Astrocyte (in vitro differentiated cells and primary cell): ENCODE results near the gene TRDN. TPM values are rescaled to one million over a fixed set of nuclear protein-coding genes. Genes with fewer than 3 reads are reported as not detected.

Source experiments
- DNase-seq: peaks from one replicate; pipeline ENCODE4 v3.0.0-alpha.2; 2010; ENCODE audit warnings: low read depth
- FAIRE-seq: peaks from 2 replicates; lab custom pipeline; 2011; peaks lifted over from hg19 to GRCh38; lab: Jason Lieb, UNC
- H2AFZ ChIP-seq: 2 replicates; pipeline ENCODE4 v1.6.0; 2012; ENCODE audit warnings: low read depth, low read length, inconsistent platforms
- H3K27ac ChIP-seq: 2 replicates; pipeline ENCODE4 v1.5.1; 2011; ENCODE audit warnings: low read depth, low read length, inconsistent platforms
- H3K27me3 ChIP-seq: 2 replicates; pipeline ENCODE4 v1.6.0; 2011; ENCODE audit warnings: low read length, inconsistent platforms; ENCODE audit not compliant: insufficient read depth
- H3K36me3 ChIP-seq: 2 replicates; pipeline ENCODE4 v1.5.1; 2011; ENCODE audit warnings: low read length, inconsistent platforms; ENCODE audit not compliant: insufficient read depth
- H3K4me1 ChIP-seq: 2 replicates; pipeline ENCODE4 v1.5.1; 2011; ENCODE audit warnings: low read length, inconsistent platforms; ENCODE audit not compliant: insufficient read depth
- H3K4me2 ChIP-seq: 2 replicates; pipeline ENCODE4 v1.6.0; 2012; ENCODE audit warnings: low read length, inconsistent platforms
- H3K4me3 ChIP-seq: 2 replicates; pipeline ENCODE4 v1.5.1; 2011; ENCODE audit warnings: low read depth, mild to moderate bottlenecking, low read length, inconsistent platforms; ENCODE audit not compliant: insufficient read depth
- H3K79me2 ChIP-seq: 2 replicates; pipeline ENCODE4 v1.6.0; 2012; ENCODE audit warnings: mild to moderate bottlenecking, low read length, inconsistent platforms; ENCODE audit not compliant: insufficient read depth
- H3K9ac ChIP-seq: 2 replicates; pipeline ENCODE4 v1.6.0; 2012; ENCODE audit warnings: mild to moderate bottlenecking, low read length, inconsistent platforms
- H3K9me3 ChIP-seq: 2 replicates; pipeline ENCODE4 v1.5.1; 2012; ENCODE audit warnings: low read depth, mild to moderate bottlenecking, low read length, inconsistent platforms; ENCODE audit not compliant: insufficient read depth
- H4K20me1 ChIP-seq: 2 replicates; pipeline ENCODE4 v1.6.0; 2012; ENCODE audit warnings: low read length, inconsistent platforms; ENCODE audit not compliant: insufficient read depth
- H3K27ac Mint-ChIP-seq: one replicate; pipeline ENCODE4 v1.8.0; 2021; ENCODE audit warnings: mild to moderate bottlenecking, mixed read lengths; ENCODE audit not compliant: unreplicated experiment
- H3K27me3 Mint-ChIP-seq: one replicate; pipeline ENCODE4 v1.8.0; 2021; ENCODE audit warnings: low read depth, mixed read lengths; ENCODE audit not compliant: unreplicated experiment
- H3K36me3 Mint-ChIP-seq: one replicate; pipeline ENCODE4 v1.8.0; 2021; ENCODE audit warnings: low read depth, mixed read lengths; ENCODE audit not compliant: unreplicated experiment
- H3K4me1 Mint-ChIP-seq: one replicate; pipeline ENCODE4 v1.8.0; 2021; ENCODE audit warnings: low read depth, mixed read lengths; ENCODE audit not compliant: unreplicated experiment
- H3K4me3 Mint-ChIP-seq: one replicate; pipeline ENCODE4 v1.8.0; 2021; ENCODE audit warnings: mild to moderate bottlenecking, moderate library complexity, mixed read lengths; ENCODE audit not compliant: unreplicated experiment
- H3K9me3 Mint-ChIP-seq: one replicate; pipeline ENCODE4 v1.8.0; 2021; ENCODE audit warnings: mild to moderate bottlenecking, mixed read lengths; ENCODE audit not compliant: unreplicated experiment
- CTCF ChIP-seq: IDR thresholded peaks from 2 replicates; pipeline ENCODE4 v1.5.1; 2011; ENCODE audit warnings: low read depth, mild to moderate bottlenecking, inconsistent platforms, low read length, moderate library complexity; ENCODE audit not compliant: insufficient read depth
- EZH2 ChIP-seq: IDR thresholded peaks from 2 replicates; pipeline ENCODE4 v1.6.1; 2012; ENCODE audit warnings: mild to moderate bottlenecking, low read length, inconsistent platforms; ENCODE audit not compliant: insufficient read depth
- total RNA-seq: library from RNA; stranded (reverse); gene quantifications from 2 replicates; pipeline ENCODE4 v1.2.1, GENCODE V29; 2021

Gene TRDN
- total RNA-seq, 1 donor from 2014 or later: not detected

DNA sequence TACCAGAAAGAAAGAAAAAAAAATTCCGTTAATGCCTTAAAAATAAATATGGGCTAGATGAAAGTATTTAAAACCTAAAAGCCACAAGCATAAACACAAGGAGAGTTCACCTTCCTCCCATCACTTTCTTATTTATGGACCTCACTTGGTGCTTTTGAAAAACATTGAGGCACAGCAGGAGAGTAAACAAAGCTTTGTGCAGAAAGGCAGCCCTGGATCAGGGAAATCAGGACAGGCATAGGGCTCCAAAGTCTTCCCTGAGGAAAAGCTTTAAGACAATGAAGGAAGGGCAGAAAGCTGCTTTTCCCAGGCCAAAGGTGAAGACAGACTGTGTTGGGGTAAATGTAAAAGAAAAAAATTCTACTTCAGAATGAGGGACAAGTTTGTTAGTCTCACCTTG, 432.8 kb downstream of the TRDN start:
- H3K27me3 Mint-ChIP-seq: no peaks in the 10 kb centered on the region
- TF ChIP-seq EZH2: no peak
- no peak for TF ChIP-seq CTCF

GRCh38 chr6:123201869-123202372, 434.8 kb downstream of the TRDN start:
- Histone ChIP-seq H3K9me3 (no peaks in the 10 kb centered on the region), H3K9ac (no peak overlapping the region), H3K27me3 (no peaks in the 10 kb centered on the region), H3K4me1 (no peaks in the 10 kb centered on the region), H4K20me1 (no peaks in the 10 kb centered on the region), H3K36me3 (no peaks in the 10 kb centered on the region), H3K4me3 (no peak overlapping the region), H3K79me2 (no peaks in the 10 kb centered on the region), H3K4me2 (no peak overlapping the region), H3K27ac (no peak overlapping the region), H2AFZ (no peak overlapping the region)
- H3K4me1 Mint-ChIP-seq: no peaks in the 10 kb centered on the region
- no peak for TF ChIP-seq EZH2
- no peak for TF ChIP-seq CTCF
- H3K36me3 Mint-ChIP-seq: no peaks in the 10 kb centered on the region
- FAIRE-seq: no peak
- DNase-seq: no peak
- H3K27me3 Mint-ChIP-seq: no peaks in the 10 kb centered on the region
- no peak overlapping the region for H3K4me3 Mint-ChIP-seq
- H3K9me3 Mint-ChIP-seq: peaks cover 6% of the 10 kb centered on the region
- no peak overlapping the region for H3K27ac Mint-ChIP-seq

More for the DNA sequence above, 432.8 kb downstream of the TRDN start:
- Histone ChIP-seq H3K79me2 (no peaks in the 10 kb centered on the region), H3K36me3 (no peaks in the 10 kb centered on the region), H3K4me3 (no peak overlapping the region), H3K4me2 (no peak overlapping the region), H3K4me1 (no peaks in the 10 kb centered on the region), H4K20me1 (no peaks in the 10 kb centered on the region), H3K27me3 (no peaks in the 10 kb centered on the region), H3K27ac (no peak overlapping the region), H2AFZ (no peak overlapping the region), H3K9me3 (no peaks in the 10 kb centered on the region), H3K9ac (no peak overlapping the region)
- Mint-ChIP-seq H3K9me3 (peaks cover 6% of the 10 kb centered on the region), H3K36me3 (no peaks in the 10 kb centered on the region), H3K4me1 (no peaks in the 10 kb centered on the region), H3K27ac (no peak overlapping the region), H3K4me3 (no peak overlapping the region)
- FAIRE-seq (no peak), DNase-seq (no peak)

GRCh38 chr6:123193298-123193697, 443.5 kb downstream of the TRDN start:
- H3K4me3 Mint-ChIP-seq: no peak overlapping the region
- no peak overlapping the region for H3K27ac Mint-ChIP-seq
- no peaks in the 10 kb centered on the region for H3K36me3 Mint-ChIP-seq
- FAIRE-seq (no peak), DNase-seq (no peak)
- Histone ChIP-seq H3K27me3 (no peaks in the 10 kb centered on the region), H3K4me2 (no peak overlapping the region), H3K4me1 (no peaks in the 10 kb centered on the region), H3K4me3 (no peak overlapping the region), H3K27ac (no peak overlapping the region), H3K79me2 (no peaks in the 10 kb centered on the region), H3K36me3 (no peaks in the 10 kb centered on the region), H3K9me3 (no peaks in the 10 kb centered on the region), H2AFZ (no peak overlapping the region), H4K20me1 (no peaks in the 10 kb centered on the region), H3K9ac (no peak overlapping the region)
- peaks cover 3% of the 10 kb centered on the region for H3K27me3 Mint-ChIP-seq
- H3K9me3 Mint-ChIP-seq: no peaks in the 10 kb centered on the region
- no peaks in the 10 kb centered on the region for H3K4me1 Mint-ChIP-seq
- TF ChIP-seq CTCF (no peak), EZH2 (no peak)
